Activated naive CD4-positive, alpha-beta T cell treated with anti-CD3 and anti-CD28 coated beads for 36 hours (primary cell): ENCODE data around the gene STXBP4. TPM values are rescaled to one million over a fixed set of nuclear protein-coding genes. Genes with fewer than 3 reads are reported as not detected.

Experiments used
- CTCF ChIA-PET: fragments of 350-600 bp; sonication (Branson Sonifier 250); formaldehyde crosslinking; loops from one replicate; lab custom pipeline; 2021; ENCODE audit warnings: antibody characterized with exemption; lab: Charles Lee
- DNase-seq: peaks from one replicate; pipeline ENCODE4 v3.0.0-alpha.2; 2020
- H3K27ac Mint-ChIP-seq: one replicate; pipeline ENCODE4 v1.8.0; 2021; ENCODE audit warnings: mild to moderate bottlenecking, mixed read lengths
- H3K27me3 Mint-ChIP-seq: one replicate; pipeline ENCODE4 v1.8.0; 2021; ENCODE audit warnings: low read depth, mixed read lengths
- H3K36me3 Mint-ChIP-seq: one replicate; pipeline ENCODE4 v1.8.0; 2021; ENCODE audit warnings: low read depth, mixed read lengths
- H3K4me1 Mint-ChIP-seq: one replicate; pipeline ENCODE4 v1.8.0; 2021; ENCODE audit warnings: low read depth, mixed read lengths
- H3K4me3 Mint-ChIP-seq: one replicate; pipeline ENCODE4 v1.8.0; 2021; ENCODE audit warnings: mild to moderate bottlenecking, moderate library complexity, mixed read lengths
- H3K9me3 Mint-ChIP-seq: one replicate; pipeline ENCODE4 v1.8.0; 2021; ENCODE audit warnings: mixed read lengths
- intact Hi-C: fragments of 100-400 bp; cut with micrococcal nuclease; formaldehyde crosslinking; loops from one replicate; pipeline ENCODE4 v1.15.1; 2023
- total RNA-seq, 2 experiments: library from RNA; stranded (reverse); gene quantifications; one replicate each; pipeline ENCODE4 v1.2.3, GENCODE V29; 2021

Gene STXBP4
- total RNA-seq, 2 experiments from 2014 or later, result 4.5 to 5.3 TPM

- CTCF ChIA-PET, result interaction anchor here (2.8 kb wide), 1 partner anchor 21 kb away, joined by 14 read pairs; no protein-coding TSS in a partner anchor
Measured at GRCh38 chr17:54972406-54973138, 4.0 kb downstream of the STXBP4 start.

GRCh38 chr17:54974759-54975158 lies 6.2 kb downstream of the STXBP4 start:
- H3K4me1 Mint-ChIP-seq, result peaks cover 8% of the 10 kb centered on the region
- H3K27ac Mint-ChIP-seq, result no peak overlapping the region
- H3K9me3 Mint-ChIP-seq, result no peaks in the 10 kb centered on the region
- peaks cover 6% of the 10 kb centered on the region for H3K36me3 Mint-ChIP-seq
- no peaks in the 10 kb centered on the region for H3K27me3 Mint-ChIP-seq
- CTCF ChIA-PET, result interaction anchor here (2.8 kb wide), 1 partner anchor 18 kb away, joined by 14 read pairs; no protein-coding TSS in a partner anchor
- H3K4me3 Mint-ChIP-seq, result no peak overlapping the region
- no peak for DNase-seq
- intact Hi-C loops, result no loop called here

More at GRCh38 chr17:54972406-54973138, 4.0 kb downstream of the STXBP4 start:
- no peak overlapping the region for H3K27ac Mint-ChIP-seq
- H3K9me3 Mint-ChIP-seq, result no peaks in the 10 kb centered on the region
- H3K36me3 Mint-ChIP-seq, result peaks cover 3% of the 10 kb centered on the region
- intact Hi-C loops, result no loop called here
- no peaks in the 10 kb centered on the region for H3K27me3 Mint-ChIP-seq
- no peak overlapping the region for H3K4me3 Mint-ChIP-seq
- H3K4me1 Mint-ChIP-seq, result peaks cover 8% of the 10 kb centered on the region
- no peak for DNase-seq

GRCh38 chr17:54976316-54976715 lies 7.8 kb downstream of the STXBP4 start:
- H3K9me3 Mint-ChIP-seq, result no peaks in the 10 kb centered on the region
- peaks cover 6% of the 10 kb centered on the region for H3K36me3 Mint-ChIP-seq
- CTCF ChIA-PET, result no interaction called here
- no peak overlapping the region for H3K27ac Mint-ChIP-seq
- intact Hi-C loops, result no loop called here
- no peak overlapping the region for H3K4me3 Mint-ChIP-seq
- H3K4me1 Mint-ChIP-seq, result peaks cover 7% of the 10 kb centered on the region
- no peak for DNase-seq
- H3K27me3 Mint-ChIP-seq, result no peaks in the 10 kb centered on the region

DNA sequence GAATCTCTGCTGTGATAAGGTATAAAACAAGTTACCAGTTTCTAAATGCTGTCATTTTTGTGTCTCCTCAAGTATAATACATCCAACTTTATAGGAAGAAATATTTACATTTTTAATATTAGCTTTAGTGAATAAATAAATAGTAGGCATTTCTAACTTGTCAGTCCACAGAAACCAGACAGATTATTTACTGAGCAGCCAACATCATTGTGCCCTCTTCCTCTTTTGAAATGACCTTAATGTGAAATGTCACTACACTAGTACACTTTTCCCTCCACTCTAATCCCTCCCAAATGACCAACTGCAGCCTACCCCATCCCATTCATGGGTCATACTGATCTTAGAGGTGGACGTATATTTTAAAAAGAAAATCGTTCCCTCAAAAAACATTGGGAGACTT lies 9.2 kb downstream of the STXBP4 start:
- Mint-ChIP-seq H3K4me1 (peaks cover 5% of the 10 kb centered on the region), H3K36me3 (peaks cover 6% of the 10 kb centered on the region), H3K27me3 (no peaks in the 10 kb centered on the region), H3K27ac (no peak overlapping the region), H3K4me3 (no peak overlapping the region), H3K9me3 (no peaks in the 10 kb centered on the region)
- no peak for DNase-seq
- CTCF ChIA-PET, result interaction anchor here (0.7 kb wide), 1 partner anchor 16 kb away, joined by 3 read pairs; no protein-coding TSS in a partner anchor
- intact Hi-C loops, result no loop called here

DNA sequence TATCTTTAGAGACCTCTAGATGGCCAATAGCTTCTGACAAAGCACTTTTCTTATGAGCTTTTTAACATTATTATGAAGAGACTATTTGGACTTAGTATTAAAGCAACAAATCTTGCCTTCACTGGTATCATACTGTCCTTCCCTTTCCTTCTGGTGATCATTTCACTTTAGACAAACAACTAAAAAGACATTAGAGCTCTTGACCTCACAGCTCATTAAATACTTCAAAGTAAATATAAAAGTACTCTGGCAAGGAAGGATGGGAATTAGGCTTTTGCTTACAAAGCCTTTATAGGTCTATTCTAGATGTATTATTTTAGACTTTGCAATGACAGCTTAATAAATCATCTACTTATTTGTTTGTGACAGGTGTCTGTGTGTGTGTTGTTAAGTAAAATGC lies 11.1 kb downstream of the STXBP4 start:
- CTCF ChIA-PET, result no interaction called here
- no peaks in the 10 kb centered on the region for H3K27me3 Mint-ChIP-seq

DNA sequence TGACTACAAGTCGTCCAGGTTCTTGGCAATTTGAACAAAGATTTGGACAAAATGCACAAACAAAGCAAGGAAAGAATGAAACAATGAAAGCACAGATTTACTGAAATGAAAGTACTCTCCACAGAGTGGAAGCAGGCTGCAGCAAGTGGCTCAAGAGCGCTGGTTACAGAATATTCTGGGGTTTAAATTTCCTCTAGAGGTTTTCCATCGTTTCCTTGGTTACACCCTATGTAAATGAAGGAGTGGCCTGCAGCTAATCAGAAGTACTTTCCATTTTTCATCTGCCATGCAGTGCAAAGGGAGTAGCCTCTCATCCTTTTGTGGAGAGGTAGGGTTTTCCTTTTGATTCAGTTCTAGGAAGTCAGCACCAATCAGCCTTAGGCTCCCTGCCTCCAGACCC lies 11.8 kb downstream of the STXBP4 start:
- Mint-ChIP-seq H3K27me3 (no peaks in the 10 kb centered on the region), H3K4me3 (no peak overlapping the region), H3K36me3 (peaks cover 7% of the 10 kb centered on the region), H3K9me3 (no peaks in the 10 kb centered on the region), H3K4me1 (peaks cover 5% of the 10 kb centered on the region), H3K27ac (no peak overlapping the region)
- CTCF ChIA-PET, result no interaction called here
- no peak for DNase-seq
- intact Hi-C loops, result no loop called here

More for the DNA sequence above, 11.1 kb downstream of the STXBP4 start:
- no peak for DNase-seq
- peaks cover 5% of the 10 kb centered on the region for H3K4me1 Mint-ChIP-seq
- no peaks in the 10 kb centered on the region for H3K9me3 Mint-ChIP-seq
- no peak overlapping the region for H3K4me3 Mint-ChIP-seq
- peaks cover 6% of the 10 kb centered on the region for H3K36me3 Mint-ChIP-seq
- intact Hi-C loops, result no loop called here
- H3K27ac Mint-ChIP-seq, result no peak overlapping the region

GRCh38 chr17:54982399-54982798 lies 13.8 kb downstream of the STXBP4 start:
- no peaks in the 10 kb centered on the region for H3K4me1 Mint-ChIP-seq
- DNase-seq, result no peak
- no peak overlapping the region for H3K27ac Mint-ChIP-seq
- no peak overlapping the region for H3K4me3 Mint-ChIP-seq
- H3K36me3 Mint-ChIP-seq, result peaks cover 4% of the 10 kb centered on the region
- intact Hi-C loops, result no loop called here
- no peaks in the 10 kb centered on the region for H3K27me3 Mint-ChIP-seq
- CTCF ChIA-PET, result no interaction called here
- no peaks in the 10 kb centered on the region for H3K9me3 Mint-ChIP-seq

GRCh38 chr17:54983260-54983659 lies 14.7 kb downstream of the STXBP4 start:
- Mint-ChIP-seq H3K27me3 (no peaks in the 10 kb centered on the region), H3K4me3 (no peak overlapping the region), H3K4me1 (no peaks in the 10 kb centered on the region), H3K36me3 (peaks cover 4% of the 10 kb centered on the region), H3K9me3 (no peaks in the 10 kb centered on the region), H3K27ac (no peak overlapping the region)
- CTCF ChIA-PET, result no interaction called here
- intact Hi-C loops, result no loop called here
- no peak for DNase-seq

- CTCF ChIA-PET, result interaction anchor here (0.7 kb wide), 1 partner anchor 526 kb away, joined by 3 read pairs; the partner anchor contains the start of gene SMIM36
- no peaks in the 10 kb centered on the region for H3K27me3 Mint-ChIP-seq
- H3K4me3 Mint-ChIP-seq, result no peak overlapping the region
- DNase-seq, result no peak
- peaks cover 1% of the 10 kb centered on the region for H3K36me3 Mint-ChIP-seq
- no peak overlapping the region for H3K27ac Mint-ChIP-seq
- H3K9me3 Mint-ChIP-seq, result no peaks in the 10 kb centered on the region
- intact Hi-C loops, result no loop called here
- H3K4me1 Mint-ChIP-seq, result no peaks in the 10 kb centered on the region
Measured at GRCh38 chr17:54985476-54985875, 16.9 kb downstream of the STXBP4 start.

GRCh38 chr17:54990118-54990517 lies 21.6 kb downstream of the STXBP4 start:
- no peak overlapping the region for H3K27ac Mint-ChIP-seq
- intact Hi-C loops, result loop anchor here (5.0 kb wide), 1 partner anchor 247 kb away; no protein-coding TSS in a partner anchor
- DNase-seq, result no peak
- H3K36me3 Mint-ChIP-seq, result no peaks in the 10 kb centered on the region
- no peaks in the 10 kb centered on the region for H3K4me1 Mint-ChIP-seq
- no peak overlapping the region for H3K4me3 Mint-ChIP-seq
- no peaks in the 10 kb centered on the region for H3K27me3 Mint-ChIP-seq
- CTCF ChIA-PET, result interaction anchor here (1.2 to 4.7 kb wide), 2 partner anchors 306 to 367 kb away, joined by 5 to 26 read pairs; no protein-coding TSS in a partner anchor
- H3K9me3 Mint-ChIP-seq, result no peaks in the 10 kb centered on the region

DNA sequence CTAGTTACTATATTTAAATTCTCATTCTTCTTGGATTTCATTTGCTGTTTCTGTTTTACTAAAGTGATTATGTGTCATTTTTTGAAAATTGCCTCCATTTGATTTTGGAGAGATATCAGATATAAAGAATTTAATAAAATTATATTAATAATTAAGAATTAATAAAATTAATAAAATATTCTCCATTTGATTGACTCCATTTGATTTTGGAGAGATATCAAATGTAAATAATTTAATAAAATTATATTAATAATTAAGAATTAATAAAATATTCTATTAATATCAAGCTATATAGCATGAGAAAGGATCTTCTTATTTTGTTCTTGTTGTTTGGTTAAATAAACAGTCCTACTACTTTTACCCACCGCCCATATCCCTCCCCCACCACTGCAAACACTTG lies 23.0 kb downstream of the STXBP4 start:
- intact Hi-C loops, result loop anchor here (5.0 kb wide), 1 partner anchor 246 kb away; no protein-coding TSS in a partner anchor
- Mint-ChIP-seq H3K4me3 (no peak overlapping the region), H3K27ac (no peak overlapping the region), H3K36me3 (no peaks in the 10 kb centered on the region), H3K4me1 (no peaks in the 10 kb centered on the region), H3K9me3 (no peaks in the 10 kb centered on the region), H3K27me3 (no peaks in the 10 kb centered on the region)
- CTCF ChIA-PET, result interaction anchor here (1.6 to 4.7 kb wide), 6 partner anchors 11 to 523 kb away, joined by 4 to 31 read pairs (median 18); no protein-coding TSS in a partner anchor
- DNase-seq, result no peak

- DNase-seq, result no peak
- CTCF ChIA-PET, result interaction anchor here (0.6 to 4.7 kb wide), 26 partner anchors 9 to 537 kb away, joined by 3 to 31 read pairs (median 5); no protein-coding TSS in a partner anchor
- Mint-ChIP-seq H3K36me3 (no peaks in the 10 kb centered on the region), H3K4me3 (no peak overlapping the region), H3K4me1 (no peaks in the 10 kb centered on the region), H3K27me3 (no peaks in the 10 kb centered on the region), H3K9me3 (no peaks in the 10 kb centered on the region), H3K27ac (no peak overlapping the region)
- intact Hi-C loops, result loop anchor here (1.0 to 5.0 kb wide), 4 partner anchors 244 to 521 kb away; no protein-coding TSS in a partner anchor
Measured at GRCh38 chr17:54992797-54993639, 24.5 kb downstream of the STXBP4 start.
